Activated CD4-positive, alpha-beta memory T cell treated with anti-CD3 and anti-CD28 coated beads for 36 hours (primary cell): ENCODE data around the gene DNPH1. TPM values are rescaled to one million over a fixed set of nuclear protein-coding genes. Genes with fewer than 3 reads are reported as not detected.

Source experiments
- CTCF ChIA-PET: fragments of 350-600 bp; sonication (Branson Sonifier 250); formaldehyde crosslinking; loops from one replicate; lab custom pipeline; 2021; ENCODE audit warnings: antibody characterized with exemption, inconsistent platforms; lab: Charles Lee
- POLR2A ChIA-PET: fragments of 350-600 bp; sonication (Branson Sonifier 250); formaldehyde crosslinking; loops from one replicate; lab custom pipeline; 2021; ENCODE audit warnings: antibody characterized with exemption; lab: Charles Lee
- DNase-seq: peaks from one replicate; pipeline ENCODE4 v3.0.0-alpha.2; 2020
- H3K27ac Mint-ChIP-seq: one replicate; pipeline ENCODE4 v1.8.0; 2021; ENCODE audit warnings: mixed read lengths
- H3K27me3 Mint-ChIP-seq: one replicate; pipeline ENCODE4 v1.8.0; 2021; ENCODE audit warnings: mixed read lengths
- H3K36me3 Mint-ChIP-seq: one replicate; pipeline ENCODE4 v1.8.0; 2021; ENCODE audit warnings: mixed read lengths
- H3K4me1 Mint-ChIP-seq: one replicate; pipeline ENCODE4 v1.8.0; 2021; ENCODE audit warnings: low read depth, mixed read lengths
- H3K4me3 Mint-ChIP-seq: one replicate; pipeline ENCODE4 v1.8.0; 2021; ENCODE audit warnings: mild to moderate bottlenecking, mixed read lengths
- H3K9me3 Mint-ChIP-seq: one replicate; pipeline ENCODE4 v1.8.0; 2021; ENCODE audit warnings: mixed read lengths
- intact Hi-C: fragments of 100-400 bp; cut with micrococcal nuclease; formaldehyde crosslinking; loops from one replicate; pipeline ENCODE4 v1.15.1; 2023
- total RNA-seq, 2 experiments: library from RNA; stranded (reverse); gene quantifications; one replicate each; pipeline ENCODE4 v1.2.3, GENCODE V29; 2021

DNPH1 gene
- total RNA-seq, 2 experiments from 2014 or later, result 57.5 to 57.9 TPM

DNA sequence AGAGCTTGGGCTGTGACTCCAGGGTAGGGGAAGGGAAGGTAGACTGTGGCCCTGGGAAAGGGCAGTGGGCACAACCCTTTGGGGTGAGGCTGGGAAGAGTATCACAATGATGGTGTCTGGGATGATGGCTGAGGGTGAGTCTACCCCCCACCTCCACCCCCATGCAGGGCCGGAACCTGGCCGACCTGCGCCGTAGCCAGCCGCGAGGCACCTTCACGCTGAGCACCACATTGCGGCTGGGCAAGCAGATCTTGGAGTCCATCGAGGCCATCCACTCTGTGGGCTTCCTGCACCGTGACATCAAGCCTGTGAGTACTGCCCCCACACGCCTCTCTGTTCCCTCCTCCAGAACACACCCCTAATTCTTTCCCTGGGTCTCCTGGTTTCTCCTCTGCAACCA, 24.1 kb upstream of the DNPH1 start:
- POLR2A ChIA-PET, result no interaction called here

DNA sequence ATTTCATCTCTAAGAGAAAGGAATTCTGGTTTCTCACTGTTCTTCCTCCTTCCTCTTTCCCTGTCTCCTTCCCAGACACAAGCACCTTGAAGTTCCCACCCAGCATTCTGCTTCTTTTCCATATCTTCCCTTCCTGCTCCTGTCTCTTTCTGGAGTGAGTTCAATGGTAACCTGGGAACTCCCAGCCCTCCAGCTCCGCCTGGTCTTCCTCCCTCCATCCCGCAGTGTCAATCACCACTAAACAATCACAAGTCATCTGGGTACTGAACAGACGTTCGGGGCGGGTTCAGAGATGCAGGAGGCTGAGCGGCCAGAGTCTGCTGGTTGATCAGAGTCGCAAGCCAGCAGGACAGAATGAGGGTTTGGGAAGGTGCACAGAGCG, 21.7 kb upstream of the DNPH1 start:
- intact Hi-C loops, result no loop called here

More for the DNA sequence above, 24.1 kb upstream of the DNPH1 start:
- no peak overlapping the region for H3K4me3 Mint-ChIP-seq
- peaks cover 15% of the 10 kb centered on the region for H3K27me3 Mint-ChIP-seq
- no peaks in the 10 kb centered on the region for H3K9me3 Mint-ChIP-seq
- CTCF ChIA-PET, result interaction anchor here (0.7 to 1.0 kb wide), 2 partner anchors 24 to 145 kb away, joined by 4 read pairs; partner anchors contain the start of gene DNPH1
- H3K4me1 Mint-ChIP-seq, result peaks cover 17% of the 10 kb centered on the region
- DNase-seq, result no peak
- no peak overlapping the region for H3K27ac Mint-ChIP-seq
- no peaks in the 10 kb centered on the region for H3K36me3 Mint-ChIP-seq
- intact Hi-C loops, result no loop called here

DNA sequence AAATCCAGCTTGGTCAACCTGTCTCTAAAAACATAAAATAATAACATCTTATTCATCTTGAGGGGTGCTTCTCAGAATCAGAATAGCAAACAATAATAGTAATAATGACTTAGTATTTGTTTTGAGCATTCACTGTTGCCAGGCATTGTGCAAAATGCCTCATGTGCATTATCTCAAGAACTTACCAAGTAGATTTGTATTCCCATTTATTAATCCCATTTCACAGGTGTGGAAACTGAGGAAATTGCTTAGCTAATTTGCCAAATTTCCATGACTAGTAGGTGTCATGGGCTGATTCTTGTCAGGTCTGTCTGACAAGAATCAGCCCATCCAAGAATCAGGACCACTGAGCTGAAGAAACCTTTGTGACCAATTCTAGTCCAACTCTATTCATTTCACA, 19.5 kb upstream of the DNPH1 start:
- ChIA-PET CTCF (interaction anchor here (1.8 kb wide), 1 partner anchor 20 kb away, joined by 5 read pairs; the partner anchor contains the start of gene DNPH1), POLR2A (interaction anchor here (0.5 kb wide), 1 partner anchor 319 kb away, joined by 3 read pairs; the partner anchor contains the start of gene CNPY3)
- intact Hi-C loops, result no loop called here
- DNase-seq, result no peak
- H3K27me3 Mint-ChIP-seq, result peaks cover 12% of the 10 kb centered on the region
- H3K27ac Mint-ChIP-seq, result no peak overlapping the region
- H3K9me3 Mint-ChIP-seq, result no peaks in the 10 kb centered on the region
- H3K4me3 Mint-ChIP-seq, result no peak overlapping the region
- H3K4me1 Mint-ChIP-seq, result peaks cover 18% of the 10 kb centered on the region
- H3K36me3 Mint-ChIP-seq, result no peaks in the 10 kb centered on the region

More for the DNA sequence above, 21.7 kb upstream of the DNPH1 start:
- Mint-ChIP-seq H3K36me3 (no peaks in the 10 kb centered on the region), H3K4me3 (no peak overlapping the region), H3K9me3 (no peaks in the 10 kb centered on the region), H3K27ac (no peak overlapping the region), H3K27me3 (peaks cover 12% of the 10 kb centered on the region), H3K4me1 (peaks cover 23% of the 10 kb centered on the region)
- peak; percentile 34 for DNase-seq
- ChIA-PET CTCF (interaction anchor here (0.9 kb wide), 1 partner anchor 105 kb away, joined by 3 read pairs; no protein-coding TSS in a partner anchor), POLR2A (no interaction called here)

DNA sequence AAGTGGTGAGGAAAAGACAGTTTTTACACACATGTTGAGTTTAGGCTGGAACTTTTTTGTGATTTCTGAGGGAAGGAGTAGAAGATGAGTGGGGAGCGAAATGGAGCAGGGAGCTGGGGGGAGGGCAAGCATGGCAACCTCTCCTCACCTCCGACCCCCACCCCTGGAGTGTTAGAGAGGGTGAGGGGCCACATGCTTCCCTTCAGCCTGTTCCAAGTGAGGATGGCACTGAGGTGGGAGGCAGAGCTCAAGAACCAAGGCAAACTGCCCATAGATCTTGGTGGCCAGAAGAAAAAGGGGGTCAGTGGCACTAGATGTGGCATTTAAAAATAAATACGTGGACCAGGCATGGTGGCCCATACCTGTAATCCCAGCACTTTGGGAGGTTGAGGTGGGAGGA, 18.8 kb upstream of the DNPH1 start:
- no peak overlapping the region for H3K27ac Mint-ChIP-seq
- POLR2A ChIA-PET, result interaction anchor here (0.5 kb wide), 1 partner anchor 319 kb away, joined by 3 read pairs; the partner anchor contains the start of gene CNPY3
- intact Hi-C loops, result no loop called here
- H3K4me1 Mint-ChIP-seq, result peaks cover 18% of the 10 kb centered on the region
- H3K4me3 Mint-ChIP-seq, result peak overlapping the region; percentile 79
- CTCF ChIA-PET, result interaction anchor here (0.6 to 2.1 kb wide), 4 partner anchors 10 to 184 kb away, joined by 3 to 9 read pairs (median 4); partner anchors contain the start of gene DNPH1
- H3K9me3 Mint-ChIP-seq, result no peaks in the 10 kb centered on the region
- peaks cover 11% of the 10 kb centered on the region for H3K27me3 Mint-ChIP-seq
- H3K36me3 Mint-ChIP-seq, result no peaks in the 10 kb centered on the region
- no peak for DNase-seq

DNA sequence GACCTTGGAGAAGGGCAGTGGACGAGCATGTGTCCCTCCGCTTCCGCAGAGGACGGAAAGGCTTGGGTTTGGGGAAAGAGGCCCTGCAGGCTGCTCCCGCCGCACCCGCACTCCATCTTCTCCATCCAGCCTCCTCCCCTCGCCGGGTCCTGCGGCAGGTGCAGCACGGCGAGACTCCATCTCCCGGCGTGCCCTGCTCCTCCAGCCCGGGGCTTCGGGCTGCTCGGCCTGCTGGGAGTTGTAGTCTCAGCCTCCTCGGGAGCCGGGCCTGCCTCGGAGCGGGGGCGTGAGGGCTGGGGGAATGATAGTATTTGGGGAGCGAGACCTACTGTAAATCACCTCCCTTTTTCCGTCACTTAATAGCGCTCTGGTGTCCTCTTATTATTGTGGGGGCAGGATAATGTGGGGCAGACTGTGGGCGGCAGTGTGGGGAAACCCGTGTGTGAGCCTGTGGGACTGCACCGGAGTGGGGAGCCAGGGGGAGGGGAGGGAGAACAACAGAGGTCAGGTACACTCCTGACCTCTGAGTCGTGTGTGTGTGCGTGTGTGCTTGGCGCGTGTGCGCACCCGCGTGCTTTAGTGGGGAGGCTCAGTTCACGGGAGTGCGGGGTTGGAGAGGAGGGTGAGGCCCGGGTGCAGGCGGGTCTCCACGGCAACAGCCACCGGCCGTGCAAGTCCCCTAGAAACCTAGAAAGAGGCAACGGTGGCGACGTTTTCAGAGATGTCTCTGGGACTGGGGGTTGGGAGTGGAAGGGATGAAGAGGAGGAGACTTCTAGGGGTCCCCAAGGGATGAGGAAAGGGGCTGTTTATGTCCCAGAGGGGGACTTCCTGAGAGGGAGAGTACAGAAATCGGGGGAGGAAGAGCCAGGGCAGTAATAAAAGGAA, 18.1 kb upstream of the DNPH1 start:
- no peaks in the 10 kb centered on the region for H3K9me3 Mint-ChIP-seq
- H3K4me1 Mint-ChIP-seq, result peaks cover 18% of the 10 kb centered on the region
- peak; percentile 90 for DNase-seq
- POLR2A ChIA-PET, result interaction anchor here (1.0 to 1.2 kb wide), 2 partner anchors 18 to 24 kb away, joined by 4 to 9 read pairs; partner anchors contain the start of gene DNPH1
- intact Hi-C loops, result loop anchor here (1.0 to 2.0 kb wide), 3 partner anchors 23 to 77 kb away; partner anchors contain the start of gene SRF
- H3K27ac Mint-ChIP-seq, result peak overlapping the region; percentile 80
- CTCF ChIA-PET, result interaction anchor here (0.7 to 2.1 kb wide), 6 partner anchors 9 to 260 kb away, joined by 3 to 14 read pairs (median 4); partner anchors contain the start of gene DNPH1
- H3K36me3 Mint-ChIP-seq, result no peaks in the 10 kb centered on the region
- H3K27me3 Mint-ChIP-seq, result peaks cover 8% of the 10 kb centered on the region
- peak overlapping the region; percentile 79 for H3K4me3 Mint-ChIP-seq

DNA sequence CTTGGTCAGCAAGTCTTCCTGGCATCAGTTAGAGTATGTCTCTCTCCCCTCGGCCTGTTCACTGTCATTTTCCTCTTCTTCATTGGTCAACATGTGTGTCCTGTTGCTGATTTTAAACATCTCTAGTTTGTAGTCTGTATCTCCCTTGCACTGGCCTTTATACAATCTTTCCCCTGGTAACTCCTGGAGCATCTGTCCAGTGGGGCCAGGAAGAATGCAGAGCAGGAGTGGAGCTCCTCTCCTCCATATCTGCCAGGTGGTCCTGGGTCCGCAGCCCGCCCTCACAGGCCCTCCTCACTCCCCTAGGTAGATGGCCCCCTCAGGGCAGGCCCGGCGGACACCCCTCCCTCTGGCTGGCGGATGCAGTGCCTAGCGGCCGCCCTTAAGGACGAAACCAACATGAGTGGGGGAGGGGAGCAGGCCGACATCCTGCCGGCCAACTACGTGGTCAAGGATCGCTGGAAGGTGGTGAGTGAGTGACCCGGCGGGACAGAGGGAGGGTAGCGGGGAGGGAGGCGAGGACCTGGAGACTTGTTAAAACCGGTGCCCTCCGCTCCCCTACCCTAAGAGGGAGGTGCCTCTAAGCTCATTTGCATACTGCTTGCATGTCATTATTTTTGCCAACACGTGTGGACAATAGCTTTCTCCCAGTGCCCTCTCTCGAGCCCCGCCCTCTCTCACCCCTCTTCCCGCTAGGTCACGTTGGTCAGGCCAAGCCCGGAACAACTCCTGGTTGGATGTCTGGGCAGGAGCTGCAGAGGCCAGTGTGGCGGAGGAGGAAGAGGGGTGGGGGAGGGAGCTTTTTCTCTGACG, 17.2 kb upstream of the DNPH1 start:
- no peak for DNase-seq
- intact Hi-C loops, result loop anchor here (1.0 to 2.0 kb wide), 3 partner anchors 22 to 76 kb away; partner anchors contain the start of gene SRF
- H3K4me3 Mint-ChIP-seq, result peak overlapping the region; percentile 79
- no peaks in the 10 kb centered on the region for H3K36me3 Mint-ChIP-seq
- peaks cover 18% of the 10 kb centered on the region for H3K4me1 Mint-ChIP-seq
- CTCF ChIA-PET, result interaction anchor here (0.7 to 2.1 kb wide), 5 partner anchors 9 to 261 kb away, joined by 3 to 14 read pairs (median 3); partner anchors contain the start of gene DNPH1
- H3K27me3 Mint-ChIP-seq, result peaks cover 10% of the 10 kb centered on the region
- H3K9me3 Mint-ChIP-seq, result no peaks in the 10 kb centered on the region
- POLR2A ChIA-PET, result interaction anchor here (1.0 to 1.2 kb wide), 2 partner anchors 17 to 23 kb away, joined by 4 to 9 read pairs; partner anchors contain the start of gene DNPH1
- H3K27ac Mint-ChIP-seq, result peak overlapping the region; percentile 80

DNA sequence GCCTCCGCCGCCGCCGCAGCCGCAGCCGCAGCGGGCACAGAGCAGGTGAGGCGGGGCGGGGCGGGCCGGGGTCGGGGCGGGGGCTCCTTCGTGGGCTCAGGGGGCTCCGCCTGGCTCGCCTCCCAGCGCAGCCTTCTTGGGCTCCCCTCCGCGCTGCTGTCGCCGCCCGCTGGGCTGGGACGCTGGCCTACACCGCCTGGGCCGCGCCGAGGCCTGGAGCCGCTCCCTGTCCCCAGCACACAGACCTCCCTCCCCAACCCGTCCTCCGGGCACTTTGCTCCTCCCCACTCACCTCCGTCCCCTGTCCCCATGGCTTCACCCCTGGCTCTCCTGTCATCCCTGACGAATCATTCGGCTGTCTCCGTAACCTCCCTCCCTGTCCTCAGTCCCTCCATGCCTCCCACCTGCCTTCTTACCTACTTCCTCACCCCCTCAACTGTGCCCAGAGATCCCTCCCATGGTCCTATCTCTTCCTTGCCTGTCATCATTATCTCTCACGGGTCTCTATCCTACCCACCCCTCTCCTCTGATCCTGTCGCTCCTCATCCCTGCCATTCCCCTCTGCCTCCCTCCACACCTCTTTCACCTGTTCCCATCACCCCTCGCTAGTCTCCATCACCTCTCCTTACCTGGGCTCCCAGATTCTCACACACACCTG, 14.5 kb upstream of the DNPH1 start:
- ChIA-PET CTCF (interaction anchor here (1.6 to 1.7 kb wide), 2 partner anchors 15 kb away, joined by 6 to 8 read pairs; partner anchors contain the start of gene DNPH1), POLR2A (no interaction called here)
- no peak overlapping the region for H3K27ac Mint-ChIP-seq
- peaks cover 4% of the 10 kb centered on the region for H3K36me3 Mint-ChIP-seq
- DNase-seq, result no peak
- no peak overlapping the region for H3K4me3 Mint-ChIP-seq
- H3K9me3 Mint-ChIP-seq, result peaks cover 5% of the 10 kb centered on the region
- peaks cover 16% of the 10 kb centered on the region for H3K27me3 Mint-ChIP-seq
- intact Hi-C loops, result no loop called here
- peaks cover 13% of the 10 kb centered on the region for H3K4me1 Mint-ChIP-seq

DNA sequence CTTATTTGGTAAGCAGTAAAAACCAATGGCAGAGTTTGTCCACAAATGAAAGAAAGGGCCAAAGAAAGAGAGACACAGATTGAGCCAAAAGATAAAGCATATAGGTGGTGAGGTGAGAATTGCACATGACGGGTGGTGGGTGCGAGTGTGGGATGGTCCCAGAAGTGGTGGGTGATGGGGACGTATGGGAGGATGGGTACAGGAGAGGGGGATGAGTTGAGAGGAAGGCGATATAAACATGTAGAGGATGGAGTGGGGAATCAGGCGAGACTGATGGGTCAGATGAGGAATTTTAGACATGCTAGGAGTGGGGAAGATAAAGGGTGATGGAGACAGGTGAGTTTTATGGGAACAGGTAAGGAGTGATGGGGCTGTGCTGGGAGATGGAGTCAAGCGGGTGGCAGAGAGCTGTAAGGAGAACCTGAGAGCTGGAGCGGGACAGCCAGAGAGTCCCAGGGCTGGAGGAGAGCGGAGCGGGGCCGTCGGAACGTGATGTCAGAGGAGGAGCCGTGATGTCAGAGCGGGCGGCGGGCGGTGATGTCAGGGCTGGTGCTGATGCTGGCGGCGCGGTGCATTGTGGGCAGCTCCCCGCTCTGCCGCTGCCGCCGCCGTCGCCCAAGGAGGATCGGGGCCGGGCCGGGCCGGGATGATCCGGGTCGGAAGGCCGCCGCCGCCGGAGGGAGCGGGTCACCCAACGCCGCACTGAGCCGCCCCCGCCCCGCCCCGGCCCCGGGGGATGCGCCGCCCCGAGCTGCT, 13.8 kb upstream of the DNPH1 start, which contains the start of gene TTBK1:
TTBK1 (plus strand) TSS at position 574 of the 756 bp plus-strand sequence. CDS start 3,180 bp downstream, outside the sequence.
- no peak within 1 kb of the TSS for H3K4me3 Mint-ChIP-seq
- H3K27me3 Mint-ChIP-seq, result peaks cover 16% of the 10 kb centered on the region
- H3K9me3 Mint-ChIP-seq, result peaks cover 5% of the 10 kb centered on the region
- no peak within 1 kb of the TSS for H3K27ac Mint-ChIP-seq
- ChIA-PET CTCF (interaction anchor here (1.7 kb wide), 1 partner anchor 14 kb away, joined by 8 read pairs; the partner anchor contains the start of gene DNPH1), POLR2A (no interaction called here)
- intact Hi-C loops, result no loop called here
- peak; percentile 55 for DNase-seq
- peaks cover 13% of the 10 kb centered on the region for H3K4me1 Mint-ChIP-seq
- H3K36me3 Mint-ChIP-seq, result peaks cover 4% of the 10 kb centered on the region

DNA sequence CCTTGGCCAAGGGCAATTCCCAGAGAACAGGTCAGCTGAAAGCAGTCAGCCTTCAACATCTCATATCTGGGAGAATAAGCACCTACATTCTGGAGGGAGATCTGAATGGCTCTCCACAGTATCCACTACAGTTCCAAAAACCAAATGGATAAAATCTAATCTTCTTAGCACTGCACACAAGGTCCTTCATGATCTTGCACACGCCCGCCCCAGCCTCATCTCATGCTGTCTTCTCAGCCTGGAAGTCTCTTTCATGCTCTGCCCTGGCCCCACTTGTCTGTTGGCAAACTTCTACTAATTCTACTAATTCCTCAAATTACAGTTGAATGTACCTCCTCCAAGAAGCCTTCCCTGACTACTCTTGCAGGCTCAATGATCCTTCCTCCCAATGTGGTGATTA, 12.2 kb upstream of the DNPH1 start:
- CTCF ChIA-PET, result interaction anchor here (1.0 to 1.4 kb wide), 2 partner anchors 13 to 157 kb away, joined by 3 read pairs; partner anchors contain the start of gene DNPH1
- no peak overlapping the region for H3K27ac Mint-ChIP-seq
- intact Hi-C loops, result no loop called here

DNA sequence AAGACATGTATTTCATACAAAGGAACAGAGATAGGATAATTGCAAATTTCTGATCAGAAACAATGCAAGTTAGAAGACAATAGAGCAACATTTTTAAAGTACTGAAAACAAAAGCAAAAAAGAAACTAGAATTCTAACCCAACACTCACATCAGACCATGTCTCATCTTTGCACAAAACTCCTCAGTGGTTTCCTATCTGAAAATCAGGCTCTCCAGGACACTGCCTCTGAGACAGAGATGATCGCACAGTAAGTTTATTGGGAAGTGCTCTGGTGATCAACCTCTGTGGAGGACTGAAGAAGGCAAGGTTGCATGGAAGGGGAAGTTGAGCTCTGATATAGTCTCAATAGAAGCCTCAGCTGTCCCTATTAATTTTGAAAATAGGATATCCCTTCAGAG, 11.7 kb upstream of the DNPH1 start:
- no peak overlapping the region for H3K4me3 Mint-ChIP-seq
- no peak for DNase-seq
- CTCF ChIA-PET, result interaction anchor here (1.4 kb wide), 1 partner anchor 12 kb away, joined by 3 read pairs; the partner anchor contains the start of gene DNPH1
- POLR2A ChIA-PET, result interaction anchor here (1.7 kb wide), 1 partner anchor 11 kb away, joined by 5 read pairs; the partner anchor contains the start of gene DNPH1
- H3K9me3 Mint-ChIP-seq, result peaks cover 5% of the 10 kb centered on the region
- peaks cover 4% of the 10 kb centered on the region for H3K36me3 Mint-ChIP-seq
- no peaks in the 10 kb centered on the region for H3K4me1 Mint-ChIP-seq
- H3K27ac Mint-ChIP-seq, result no peak overlapping the region
- intact Hi-C loops, result no loop called here
- H3K27me3 Mint-ChIP-seq, result peaks cover 23% of the 10 kb centered on the region

More for the DNA sequence above, 12.2 kb upstream of the DNPH1 start:
- DNase-seq, result no peak
- Mint-ChIP-seq H3K4me1 (peaks cover under 1% of the 10 kb centered on the region), H3K36me3 (peaks cover 4% of the 10 kb centered on the region), H3K9me3 (peaks cover 5% of the 10 kb centered on the region), H3K27me3 (peaks cover 21% of the 10 kb centered on the region), H3K4me3 (no peak overlapping the region)
- POLR2A ChIA-PET, result interaction anchor here (1.7 kb wide), 1 partner anchor 12 kb away, joined by 5 read pairs; the partner anchor contains the start of gene DNPH1
